K562 (cell line): ENCODE results near the gene PAK1IP1. TPM values are rescaled to one million over a fixed set of nuclear protein-coding genes. Genes with fewer than 3 reads are reported as not detected.
A peak's percentile ranks its signal among the peaks of the same experiment; 100 is the strongest.

ENCODE experiments used
- CCAR2 ChIP-seq: fragments of 200-400 bp; formaldehyde crosslinking; IDR thresholded peaks from 2 replicates; pipeline ENCODE4 v1.6.1; 2017; ENCODE audit warnings: mild to moderate bottlenecking, low read depth, low read length
- HMG20A ChIP-seq: fragments of 450-650 bp; formaldehyde crosslinking; conservative IDR thresholded peaks from 2 replicates; pipeline ENCODE4 v1.4.0; 2020; ENCODE audit warnings: mild to moderate bottlenecking, mixed read lengths
- HMG20B ChIP-seq: fragments of 250-450 bp; sonication (Bioruptor Pico); IDR thresholded peaks from 2 replicates; pipeline ENCODE4 v1.5.0; 2021; ENCODE audit warnings: mild to moderate bottlenecking
- JUND ChIP-seq, 2 experiments: IDR thresholded peaks; 2 replicates in 1 of 2; 3 replicates in 1 of 2; pipeline ENCODE4 v1.6.1; 2011; ENCODE audit warnings: borderline replicate concordance in 2 of 2, low read depth in 2 of 2, low read length in 2 of 2, improper control_type of control experiment in 1 of 2, missing biosample characterization in 1 of 2, missing genetic modification characterization in 1 of 2, missing genetic modification reagents in 1 of 2
- MAFG ChIP-seq: fragments of 450-650 bp; conservative IDR thresholded peaks from 2 replicates; pipeline ENCODE4 v1.6.1; 2016; ENCODE audit warnings: missing genetic modification characterization, missing compliant biosample characterization
- PHF20 ChIP-seq: fragments of 450-650 bp; IDR thresholded peaks from 2 replicates; pipeline ENCODE4 v1.6.1; 2018; ENCODE audit not compliant: partially characterized antibody
- SIN3B ChIP-seq: fragments of 450-650 bp; IDR thresholded peaks from 2 replicates; pipeline ENCODE4 v1.6.1; 2017; ENCODE audit warnings: low read depth, mild to moderate bottlenecking, moderate library complexity
- STAG1 ChIP-seq: sonication (generic); formaldehyde crosslinking; IDR thresholded peaks from 2 replicates; pipeline ENCODE4 v1.5.0; 2020; ENCODE audit warnings: missing genetic modification reagents, borderline replicate concordance
- ZFX ChIP-seq: sonication (generic); formaldehyde crosslinking; IDR thresholded peaks from 2 replicates; pipeline ENCODE4 v1.8.0; 2022; ENCODE audit warnings: mild to moderate bottlenecking, missing genetic modification reagents, moderate library complexity
- ZNF212 ChIP-seq: fragments of 450-650 bp; formaldehyde crosslinking; IDR thresholded peaks from 2 replicates; pipeline ENCODE4 v1.4.0; 2020; ENCODE audit warnings: mild to moderate bottlenecking
- ZNF253 ChIP-seq: fragments of 250-450 bp; sonication (Bioruptor Pico); conservative IDR thresholded peaks from 2 replicates; pipeline ENCODE4 v1.6.1; 2021; ENCODE audit warnings: mild to moderate bottlenecking
- polyA plus RNA-seq, 8 experiments: library from polyadenylated mRNA; depleted of rRNA in 4 of 8; stranded (reverse) in 5 of 8; unstranded in 3 of 8; fragments of >200 nt; fragmentation: Nextera tagmentation in 2 of 8; fragmentation: Illumina TruSeq in 1 of 8; extraction: Ambion mirVana in 2 of 8; extraction: Trizol in 1 of 8; gene quantifications; 2 replicates each; pipeline versions ENCODE4 v1.2.1 to v1.2.3, GENCODE V29; 2011 to 2014; ENCODE audit warnings: inconsistent platforms in 1 of 8, missing spikeins in 1 of 8
- total RNA-seq, 7 experiments: library from RNA; depleted of rRNA in 6 of 7; stranded (reverse); fragments of >200 nt in 6 of 7; fragmentation: Illumina TruSeq in 2 of 7; extraction: Trizol in 2 of 7; gene quantifications; 2 replicates each; pipeline versions ENCODE4 v1.2.1 to v1.2.3, GENCODE V29; 2011 to 2021; ENCODE audit warnings: low replicate concordance in 1 of 7
- TF ChIP-seq, protein P1 (sequence below), 2 experiments: fragments of 450-650 bp; IDR thresholded peaks; 2 replicates each; pipeline ENCODE4 v1.6.1; 2016
- TF ChIP-seq, protein P2 (sequence below), 3 experiments: fragments of 200-800 bp in 1 of 3; fragments of 250-450 bp in 1 of 3; fragments of 450-650 bp in 1 of 3; sonication (Bioruptor Pico) in 1 of 3; sonication (Bioruptor generic) in 1 of 3; formaldehyde crosslinking in 1 of 3; IDR thresholded peaks; 2 replicates each; pipeline versions ENCODE4 v1.6.1 to v1.8.0; 2016 to 2022; ENCODE audit warnings: mild to moderate bottlenecking in 2 of 3, missing genetic modification characterization in 2 of 3, missing compliant biosample characterization in 1 of 3, moderate library complexity in 1 of 3
- TF ChIP-seq, protein P3 (sequence below): fragments of 250-450 bp; sonication (Bioruptor Pico); IDR thresholded peaks from 2 replicates; pipeline ENCODE4 v1.5.0; 2022; ENCODE audit warnings: mild to moderate bottlenecking
- TF ChIP-seq, protein P4 (sequence below): fragments of 250-450 bp; sonication (Bioruptor Pico); IDR thresholded peaks from 2 replicates; pipeline ENCODE4 v1.4.0; 2020; ENCODE audit warnings: mild to moderate bottlenecking, moderate library complexity, borderline replicate concordance
- TF ChIP-seq, protein P5 (sequence below): sonication (generic); formaldehyde crosslinking; IDR thresholded peaks from 2 replicates; pipeline ENCODE4 v1.9.0; 2022; ENCODE audit warnings: mild to moderate bottlenecking, missing genetic modification reagents

PAK1IP1 gene
- total and polyA plus RNA-seq, 9 of the 15 experiments (the other 6 are each of a cell fraction or from before 2014, with no cell fraction given), result 50.0 to 200 (median 87.0) TPM

DNA sequence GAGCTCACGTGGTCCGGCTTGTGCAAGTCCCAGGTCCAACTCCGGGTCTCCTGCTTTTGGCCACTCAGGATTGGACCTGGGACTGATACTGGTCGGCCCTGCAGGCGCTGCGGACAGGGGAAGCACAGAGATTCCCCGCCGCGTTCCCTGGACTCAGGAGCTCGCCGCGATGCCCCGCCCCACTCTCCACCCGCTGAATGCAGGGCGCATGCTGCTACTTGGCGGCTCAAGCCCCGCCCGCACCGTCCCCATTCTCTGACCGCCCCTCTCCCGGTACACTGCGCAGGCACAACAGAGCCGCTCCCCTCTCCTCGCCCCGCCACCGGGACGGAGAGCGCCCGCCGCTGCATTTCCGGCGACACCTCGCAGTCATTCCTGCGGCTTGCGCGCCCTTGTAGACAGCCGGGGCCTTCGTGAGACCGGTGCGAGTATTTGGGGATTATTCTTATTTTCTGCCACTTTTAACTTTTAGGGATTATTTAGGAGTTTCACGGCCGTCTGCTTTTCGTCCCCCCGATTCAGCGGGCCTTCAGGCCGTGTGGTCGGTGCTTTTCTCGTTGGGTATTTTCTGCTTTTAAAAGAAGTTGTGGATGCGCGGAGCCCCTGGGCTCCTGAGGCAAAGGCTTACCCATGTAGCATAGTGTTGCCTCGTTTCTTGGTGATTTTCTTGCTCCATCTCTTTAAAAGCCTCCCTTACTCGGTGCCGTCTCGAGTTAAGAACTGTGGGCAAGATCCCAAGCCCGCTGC, 28.2 kb downstream of the PAK1IP1 start, which contains the start of gene TMEM14C (continued):
- TF ChIP-seq, protein P1, sequence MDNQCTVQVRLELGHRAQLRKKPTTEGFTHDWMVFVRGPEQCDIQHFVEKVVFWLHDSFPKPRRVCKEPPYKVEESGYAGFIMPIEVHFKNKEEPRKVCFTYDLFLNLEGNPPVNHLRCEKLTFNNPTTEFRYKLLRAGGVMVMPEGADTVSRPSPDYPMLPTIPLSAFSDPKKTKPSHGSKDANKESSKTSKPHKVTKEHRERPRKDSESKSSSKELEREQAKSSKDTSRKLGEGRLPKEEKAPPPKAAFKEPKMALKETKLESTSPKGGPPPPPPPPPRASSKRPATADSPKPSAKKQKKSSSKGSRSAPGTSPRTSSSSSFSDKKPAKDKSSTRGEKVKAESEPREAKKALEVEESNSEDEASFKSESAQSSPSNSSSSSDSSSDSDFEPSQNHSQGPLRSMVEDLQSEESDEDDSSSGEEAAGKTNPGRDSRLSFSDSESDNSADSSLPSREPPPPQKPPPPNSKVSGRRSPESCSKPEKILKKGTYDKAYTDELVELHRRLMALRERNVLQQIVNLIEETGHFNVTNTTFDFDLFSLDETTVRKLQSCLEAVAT (IDR thresholded peaks at IDR 0.05), result peak; percentile 76 to 84; a peak in 3 of 4 replicates
- TF ChIP-seq, protein P2, sequence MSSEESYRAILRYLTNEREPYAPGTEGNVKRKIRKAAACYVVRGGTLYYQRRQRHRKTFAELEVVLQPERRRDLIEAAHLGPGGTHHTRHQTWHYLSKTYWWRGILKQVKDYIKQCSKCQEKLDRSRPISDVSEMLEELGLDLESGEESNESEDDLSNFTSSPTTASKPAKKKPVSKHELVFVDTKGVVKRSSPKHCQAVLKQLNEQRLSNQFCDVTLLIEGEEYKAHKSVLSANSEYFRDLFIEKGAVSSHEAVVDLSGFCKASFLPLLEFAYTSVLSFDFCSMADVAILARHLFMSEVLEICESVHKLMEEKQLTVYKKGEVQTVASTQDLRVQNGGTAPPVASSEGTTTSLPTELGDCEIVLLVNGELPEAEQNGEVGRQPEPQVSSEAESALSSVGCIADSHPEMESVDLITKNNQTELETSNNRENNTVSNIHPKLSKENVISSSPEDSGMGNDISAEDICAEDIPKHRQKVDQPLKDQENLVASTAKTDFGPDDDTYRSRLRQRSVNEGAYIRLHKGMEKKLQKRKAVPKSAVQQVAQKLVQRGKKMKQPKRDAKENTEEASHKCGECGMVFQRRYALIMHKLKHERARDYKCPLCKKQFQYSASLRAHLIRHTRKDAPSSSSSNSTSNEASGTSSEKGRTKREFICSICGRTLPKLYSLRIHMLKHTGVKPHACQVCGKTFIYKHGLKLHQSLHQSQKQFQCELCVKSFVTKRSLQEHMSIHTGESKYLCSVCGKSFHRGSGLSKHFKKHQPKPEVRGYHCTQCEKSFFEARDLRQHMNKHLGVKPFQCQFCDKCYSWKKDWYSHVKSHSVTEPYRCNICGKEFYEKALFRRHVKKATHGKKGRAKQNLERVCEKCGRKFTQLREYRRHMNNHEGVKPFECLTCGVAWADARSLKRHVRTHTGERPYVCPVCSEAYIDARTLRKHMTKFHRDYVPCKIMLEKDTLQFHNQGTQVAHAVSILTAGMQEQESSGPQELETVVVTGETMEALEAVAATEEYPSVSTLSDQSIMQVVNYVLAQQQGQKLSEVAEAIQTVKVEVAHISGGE (CRISPR knock-in tag; IDR thresholded peaks at IDR 0.05), result peak in 1 of 3 experiments; percentile 84; a peak in 2 of 6 replicates
- no peak for TF ChIP-seq STAG1 (CRISPR knock-in tag)
- TF ChIP-seq, protein P3, sequence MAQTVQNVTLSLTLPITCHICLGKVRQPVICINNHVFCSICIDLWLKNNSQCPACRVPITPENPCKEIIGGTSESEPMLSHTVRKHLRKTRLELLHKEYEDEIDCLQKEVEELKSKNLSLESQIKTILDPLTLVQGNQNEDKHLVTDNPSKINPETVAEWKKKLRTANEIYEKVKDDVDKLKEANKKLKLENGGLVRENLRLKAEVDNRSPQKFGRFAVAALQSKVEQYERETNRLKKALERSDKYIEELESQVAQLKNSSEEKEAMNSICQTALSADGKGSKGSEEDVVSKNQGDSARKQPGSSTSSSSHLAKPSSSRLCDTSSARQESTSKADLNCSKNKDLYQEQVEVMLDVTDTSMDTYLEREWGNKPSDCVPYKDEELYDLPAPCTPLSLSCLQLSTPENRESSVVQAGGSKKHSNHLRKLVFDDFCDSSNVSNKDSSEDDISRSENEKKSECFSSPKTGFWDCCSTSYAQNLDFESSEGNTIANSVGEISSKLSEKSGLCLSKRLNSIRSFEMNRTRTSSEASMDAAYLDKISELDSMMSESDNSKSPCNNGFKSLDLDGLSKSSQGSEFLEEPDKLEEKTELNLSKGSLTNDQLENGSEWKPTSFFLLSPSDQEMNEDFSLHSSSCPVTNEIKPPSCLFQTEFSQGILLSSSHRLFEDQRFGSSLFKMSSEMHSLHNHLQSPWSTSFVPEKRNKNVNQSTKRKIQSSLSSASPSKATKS, result no peak
- TF ChIP-seq, protein P4, sequence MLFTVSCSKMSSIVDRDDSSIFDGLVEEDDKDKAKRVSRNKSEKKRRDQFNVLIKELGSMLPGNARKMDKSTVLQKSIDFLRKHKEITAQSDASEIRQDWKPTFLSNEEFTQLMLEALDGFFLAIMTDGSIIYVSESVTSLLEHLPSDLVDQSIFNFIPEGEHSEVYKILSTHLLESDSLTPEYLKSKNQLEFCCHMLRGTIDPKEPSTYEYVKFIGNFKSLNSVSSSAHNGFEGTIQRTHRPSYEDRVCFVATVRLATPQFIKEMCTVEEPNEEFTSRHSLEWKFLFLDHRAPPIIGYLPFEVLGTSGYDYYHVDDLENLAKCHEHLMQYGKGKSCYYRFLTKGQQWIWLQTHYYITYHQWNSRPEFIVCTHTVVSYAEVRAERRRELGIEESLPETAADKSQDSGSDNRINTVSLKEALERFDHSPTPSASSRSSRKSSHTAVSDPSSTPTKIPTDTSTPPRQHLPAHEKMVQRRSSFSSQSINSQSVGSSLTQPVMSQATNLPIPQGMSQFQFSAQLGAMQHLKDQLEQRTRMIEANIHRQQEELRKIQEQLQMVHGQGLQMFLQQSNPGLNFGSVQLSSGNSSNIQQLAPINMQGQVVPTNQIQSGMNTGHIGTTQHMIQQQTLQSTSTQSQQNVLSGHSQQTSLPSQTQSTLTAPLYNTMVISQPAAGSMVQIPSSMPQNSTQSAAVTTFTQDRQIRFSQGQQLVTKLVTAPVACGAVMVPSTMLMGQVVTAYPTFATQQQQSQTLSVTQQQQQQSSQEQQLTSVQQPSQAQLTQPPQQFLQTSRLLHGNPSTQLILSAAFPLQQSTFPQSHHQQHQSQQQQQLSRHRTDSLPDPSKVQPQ (CRISPR knock-in tag), result no peak
- TF ChIP-seq MAFG, result no peak
- no peak for TF ChIP-seq SIN3B
- TF ChIP-seq ZFX, result peak; percentile 69; the same call in 1 of the 2 replicates
- TF ChIP-seq PHF20, result peak; percentile 98
- TF ChIP-seq HMG20B (CRISPR knock-in tag), result no peak
- peak; percentile 61 for TF ChIP-seq JUND (IDR thresholded peaks at IDR 0.05; ENCODE audit: borderline replicate concordance, low read depth, low read length)
- TF ChIP-seq JUND (tag; IDR thresholded peaks at IDR 0.05; ENCODE audit: borderline replicate concordance, low read depth, low read length), result peak; percentile 6; the same call in 1 of the 3 replicates
- TF ChIP-seq ZNF253, result no peak
- no peak for TF ChIP-seq ZNF212
- no peak for TF ChIP-seq HMG20A (CRISPR knock-in tag)
- TF ChIP-seq, protein P5, sequence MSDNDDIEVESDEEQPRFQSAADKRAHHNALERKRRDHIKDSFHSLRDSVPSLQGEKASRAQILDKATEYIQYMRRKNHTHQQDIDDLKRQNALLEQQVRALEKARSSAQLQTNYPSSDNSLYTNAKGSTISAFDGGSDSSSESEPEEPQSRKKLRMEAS, result peak; percentile 97
- TF ChIP-seq CCAR2, result no peak
